Gastrocnemius medialis (tissue), 4 donors: Measurements from ENCODE around the gene KAZN.

Source experiments
- POLR2A ChIP-seq, 2 donors: fragments of 450-650 bp; IDR thresholded peaks; one replicate each; pipeline ENCODE4 v1.6.1; 2017; ENCODE audit warnings: antibody characterized with exemption in 2 of 2, mild to moderate bottlenecking in 2 of 2, moderate library complexity in 2 of 2
- TF ChIP-seq, protein P1 (sequence below), 5 experiments: fragments of 450-650 bp in 3 of 5; fragments of 200-600 bp in 2 of 5; sonication (generic) in 2 of 5; IDR thresholded peaks in 4 of 5; conservative IDR thresholded peaks in 1 of 5; 1 replicate in 4 of 5; 2 replicates in 1 of 5; pipeline ENCODE4 v1.5.1; 2016 to 2019; ENCODE audit warnings: antibody characterized with exemption in 5 of 5, mild to moderate bottlenecking in 3 of 5, moderate library complexity in 3 of 5

DNA sequence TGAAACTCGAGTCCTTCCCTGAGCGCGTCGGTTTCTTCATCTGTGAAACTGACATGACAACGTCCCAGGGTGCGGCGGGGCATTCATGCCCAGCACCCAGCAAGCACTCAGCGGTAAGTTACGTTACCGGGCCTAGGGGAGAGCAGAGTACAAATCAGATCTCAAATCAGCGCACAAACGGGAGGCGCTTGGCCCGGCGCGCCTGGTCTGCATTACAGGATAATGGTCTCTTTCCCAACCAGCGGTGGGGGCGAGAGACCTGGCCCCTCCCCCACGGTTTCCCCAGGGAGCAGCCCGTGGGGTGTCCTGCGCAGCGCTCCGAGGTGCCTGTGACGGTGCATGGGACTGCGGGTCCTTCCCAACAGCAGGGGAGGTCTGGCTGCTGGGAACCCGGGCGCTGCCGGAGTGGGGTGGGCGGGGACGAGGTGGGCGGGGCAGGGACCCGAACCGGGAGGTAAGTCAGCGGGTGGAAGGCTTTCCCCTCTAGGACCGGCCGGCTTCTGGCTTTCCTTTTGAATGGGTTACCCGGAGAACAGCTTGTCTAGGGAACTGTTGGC is 556.1 kb downstream of the KAZN start:
- TF ChIP-seq, protein P1, sequence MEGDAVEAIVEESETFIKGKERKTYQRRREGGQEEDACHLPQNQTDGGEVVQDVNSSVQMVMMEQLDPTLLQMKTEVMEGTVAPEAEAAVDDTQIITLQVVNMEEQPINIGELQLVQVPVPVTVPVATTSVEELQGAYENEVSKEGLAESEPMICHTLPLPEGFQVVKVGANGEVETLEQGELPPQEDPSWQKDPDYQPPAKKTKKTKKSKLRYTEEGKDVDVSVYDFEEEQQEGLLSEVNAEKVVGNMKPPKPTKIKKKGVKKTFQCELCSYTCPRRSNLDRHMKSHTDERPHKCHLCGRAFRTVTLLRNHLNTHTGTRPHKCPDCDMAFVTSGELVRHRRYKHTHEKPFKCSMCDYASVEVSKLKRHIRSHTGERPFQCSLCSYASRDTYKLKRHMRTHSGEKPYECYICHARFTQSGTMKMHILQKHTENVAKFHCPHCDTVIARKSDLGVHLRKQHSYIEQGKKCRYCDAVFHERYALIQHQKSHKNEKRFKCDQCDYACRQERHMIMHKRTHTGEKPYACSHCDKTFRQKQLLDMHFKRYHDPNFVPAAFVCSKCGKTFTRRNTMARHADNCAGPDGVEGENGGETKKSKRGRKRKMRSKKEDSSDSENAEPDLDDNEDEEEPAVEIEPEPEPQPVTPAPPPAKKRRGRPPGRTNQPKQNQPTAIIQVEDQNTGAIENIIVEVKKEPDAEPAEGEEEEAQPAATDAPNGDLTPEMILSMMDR (IDR thresholded peaks at IDR 0.05 in 4 of 5, conservative IDR thresholded peaks at IDR 0.05 in 1 of 5): no peak
- TF ChIP-seq POLR2A (IDR thresholded peaks at IDR 0.05): no peak
